Urinary bladder (tissue), 4 donors: ENCODE results near the gene MTHFD2. TPM values are rescaled to one million over a fixed set of nuclear protein-coding genes. Genes with fewer than 3 reads are reported as not detected.
"Not testable (repeated sequence)": the region's sequence is repeated elsewhere in the genome, so short reads cannot be mapped to it uniquely, and the experiment has no call there.

Experiments
- DNase-seq: peaks from one replicate; pipeline ENCODE4 v3.0.0-alpha.2; 2015; ENCODE audit errors: extremely low spot score
- H3K27ac ChIP-seq: one replicate; pipeline ENCODE4 v1.5.1; 2013; ENCODE audit warnings: low read depth, mild to moderate bottlenecking, moderate library complexity
- H3K36me3 ChIP-seq: one replicate; pipeline ENCODE4 v1.6.1; 2013; ENCODE audit warnings: mild to moderate bottlenecking, moderate library complexity; ENCODE audit not compliant: insufficient read depth
- H3K4me1 ChIP-seq: one replicate; pipeline ENCODE4 v1.6.1; 2013; ENCODE audit warnings: mild to moderate bottlenecking, moderate library complexity; ENCODE audit not compliant: insufficient read depth
- H3K4me3 ChIP-seq: one replicate; pipeline ENCODE4 v1.5.1; 2013; ENCODE audit warnings: low read depth, low read length
- WGBS: extraction: QIAGEN DNeasy Blood & Tissue Kit; methylation state at CpG from one replicate; pipeline ENCODE4 v1.1.7; 2013; 5-methylcytosine and 5-hydroxymethylcytosine counted together
- polyA plus RNA-seq: library from polyadenylated mRNA; stranded (reverse); fragments of 200-250 nt; gene quantifications from one replicate; pipeline ENCODE4 v1.2.3, GENCODE V29; 2013
- total RNA-seq: library from RNA; depleted of rRNA; stranded (reverse); fragments of >200 nt; gene quantifications from one replicate; pipeline ENCODE4 v1.2.3, GENCODE V29; 2014
- donor health status: healthy with polysubstance abuse.
- donor health status: healthy.

Gene MTHFD2
- total and polyA plus RNA-seq, 2 donors = 58.3 to 71.6 TPM

- no peak overlapping the region for H3K27ac ChIP-seq
- H3K36me3 ChIP-seq = peaks cover 3% of the 10 kb centered on the region
- peaks cover 2% of the 10 kb centered on the region for H3K4me1 ChIP-seq
- 82% methylated on average over 5 of the region's 5 CpGs for WGBS
- no peak overlapping the region for H3K4me3 ChIP-seq
- no peak for DNase-seq
Observed at GRCh38 chr2:74205113-74205512, 6.7 kb downstream of the MTHFD2 start.

DNA sequence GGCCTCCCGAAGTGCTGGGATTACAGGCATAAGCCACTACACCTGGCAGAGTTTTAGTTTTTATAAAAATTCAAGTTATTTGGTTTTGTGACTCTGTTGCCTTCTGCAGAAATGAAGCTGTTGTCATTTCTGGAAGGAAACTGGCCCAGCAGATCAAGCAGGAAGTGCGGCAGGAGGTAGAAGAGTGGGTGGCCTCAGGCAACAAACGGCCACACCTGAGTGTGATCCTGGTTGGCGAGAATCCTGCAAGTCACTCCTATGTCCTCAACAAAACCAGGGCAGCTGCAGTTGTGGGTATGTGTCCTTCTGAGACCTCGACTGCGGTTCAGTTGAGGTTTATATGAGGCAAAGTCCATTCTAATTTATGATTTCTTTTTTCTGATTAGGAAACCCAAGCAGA, 7.2 kb downstream of the MTHFD2 start:
- 74% methylated on average over 6 of the region's 6 CpGs for WGBS
- H3K4me3 ChIP-seq = no peak overlapping the region
- H3K36me3 ChIP-seq = peaks cover 3% of the 10 kb centered on the region
- no peak overlapping the region for H3K27ac ChIP-seq
- DNase-seq = no peak
- H3K4me1 ChIP-seq = peaks cover 2% of the 10 kb centered on the region

DNA sequence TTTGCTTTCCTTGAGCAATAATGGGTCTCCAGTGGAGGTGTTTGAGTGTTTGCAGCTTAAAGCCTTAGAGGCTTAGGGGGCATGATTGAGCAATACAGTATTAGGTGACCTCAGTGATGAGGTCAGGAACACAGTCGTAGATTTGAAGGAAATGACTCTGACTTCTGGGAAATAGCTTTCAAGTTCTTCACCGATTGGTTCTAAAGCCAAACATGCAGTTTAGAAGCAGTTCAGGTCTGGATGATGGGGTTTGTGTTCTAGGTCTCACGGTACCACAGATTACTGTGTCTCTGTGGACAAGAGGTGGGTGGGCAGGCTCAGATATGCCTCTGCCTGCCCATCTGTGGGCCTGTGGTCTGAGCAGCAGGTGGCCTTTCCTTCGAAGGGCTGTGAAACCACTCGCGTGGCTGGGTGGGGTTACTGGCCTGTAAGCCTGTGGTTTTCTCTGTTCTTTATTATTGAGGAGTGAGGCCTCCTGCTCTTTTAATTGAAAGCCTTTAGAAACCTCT, 7.8 kb downstream of the MTHFD2 start:
- no peak for DNase-seq
- 50% methylated on average over 6 of the region's 6 CpGs for WGBS
- H3K4me1 ChIP-seq = peaks cover 2% of the 10 kb centered on the region

DNA sequence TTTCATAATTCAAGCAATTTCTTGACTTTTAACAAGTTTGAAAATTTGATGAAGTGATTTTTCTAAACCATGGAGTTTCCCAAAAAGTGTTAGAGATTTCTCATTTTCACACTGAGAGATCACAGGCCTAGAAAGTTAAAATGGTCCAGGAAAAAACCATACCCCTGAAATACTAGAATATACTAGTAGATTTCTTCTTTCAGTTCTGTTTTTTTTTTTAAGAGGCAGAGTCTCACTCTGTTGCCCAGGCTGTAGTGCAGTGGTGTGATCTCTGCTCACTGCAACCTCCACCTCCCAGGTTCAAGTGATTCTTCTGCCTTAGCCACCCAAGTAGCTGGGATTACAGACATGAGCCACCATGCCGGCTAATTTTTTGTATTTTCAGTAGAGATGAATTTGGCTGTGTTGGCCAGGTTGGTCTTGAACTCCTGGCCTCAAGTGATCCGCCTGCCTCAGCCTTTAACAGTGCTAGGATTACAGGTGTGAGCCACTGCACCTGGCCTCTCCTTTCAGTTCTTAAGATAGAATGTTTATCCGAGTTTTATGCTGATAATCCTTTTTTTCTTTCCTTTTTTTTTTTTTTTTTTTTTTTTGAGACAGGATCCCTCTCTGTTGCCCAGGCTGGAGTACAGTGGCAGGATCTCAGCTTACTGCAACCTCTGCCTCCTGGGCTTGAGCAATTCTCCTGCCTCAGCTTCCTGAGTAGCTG, 14.4 kb downstream of the MTHFD2 start:
- Histone ChIP-seq H3K36me3 (peaks cover 5% of the 10 kb centered on the region), H3K27ac (no peak overlapping the region), H3K4me3 (no peak overlapping the region), H3K4me1 (no peaks in the 10 kb centered on the region)
- no peak for DNase-seq
- WGBS = 85% methylated on average over 3 of the region's 3 CpGs

More for the DNA sequence above, 7.8 kb downstream of the MTHFD2 start:
- no peak overlapping the region for H3K27ac ChIP-seq
- H3K4me3 ChIP-seq = no peak overlapping the region
- H3K36me3 ChIP-seq = peaks cover 3% of the 10 kb centered on the region

- 90% methylated on average over 6 of the region's 6 CpGs for WGBS
- not testable (repeated sequence) for H3K4me3 ChIP-seq, DNase-seq, H3K27ac ChIP-seq, H3K4me1 ChIP-seq, H3K36me3 ChIP-seq
Observed at GRCh38 chr2:74215771-74216170, 17.4 kb downstream of the MTHFD2 start.

GRCh38 chr2:74216642-74217041, 18.2 kb downstream of the MTHFD2 start:
- Histone ChIP-seq H3K4me3 (no peak overlapping the region), H3K4me1 (no peaks in the 10 kb centered on the region), H3K36me3 (peaks cover 2% of the 10 kb centered on the region), H3K27ac (no peak overlapping the region)
- DNase-seq = no peak
- 88% methylated on average over 2 of the region's 2 CpGs for WGBS

DNA sequence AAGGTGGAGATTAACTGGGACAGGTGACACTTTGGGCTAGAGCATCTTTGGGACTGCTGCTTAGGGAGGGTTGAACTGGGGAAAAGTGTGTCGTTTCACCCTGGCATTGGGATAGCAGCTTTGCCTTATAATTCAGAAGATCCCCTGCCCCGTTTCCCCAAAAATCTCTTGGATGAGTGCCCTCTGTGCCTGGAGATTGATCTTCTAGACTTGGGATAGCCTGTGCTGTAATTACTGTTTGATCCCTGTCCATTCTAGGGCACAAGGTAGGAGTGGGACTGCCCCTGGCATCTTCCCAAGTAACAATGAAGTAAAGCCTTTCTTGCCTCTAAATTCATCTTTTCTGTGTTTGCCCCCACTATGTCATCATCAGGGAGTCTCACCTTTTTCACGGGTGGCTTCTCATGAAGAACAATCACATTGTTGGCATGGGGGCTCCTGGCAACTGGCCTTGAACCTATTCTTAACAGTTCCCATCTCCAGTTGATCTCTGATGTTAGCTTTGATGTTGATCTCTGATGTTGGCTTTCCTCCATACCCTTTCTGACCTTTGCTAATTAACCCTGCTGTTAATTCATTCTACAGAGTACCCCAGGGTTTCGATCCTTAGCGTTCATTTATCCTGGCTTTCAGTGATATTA, 21.6 kb downstream of the MTHFD2 start:
- Histone ChIP-seq H3K4me1 (no peaks in the 10 kb centered on the region), H3K36me3 (no peaks in the 10 kb centered on the region), H3K4me3 (no peak overlapping the region), H3K27ac (no peak overlapping the region)
- WGBS = 96% methylated on average over 5 of the region's 5 CpGs
- no peak for DNase-seq

GRCh38 chr2:74221091-74221490, 22.7 kb downstream of the MTHFD2 start:
- H3K36me3 ChIP-seq = no peaks in the 10 kb centered on the region
- DNase-seq = no peak
- WGBS = 96% methylated on average over 6 of the region's 6 CpGs
- H3K4me3 ChIP-seq = no peak overlapping the region
- no peaks in the 10 kb centered on the region for H3K4me1 ChIP-seq
- no peak overlapping the region for H3K27ac ChIP-seq

DNA sequence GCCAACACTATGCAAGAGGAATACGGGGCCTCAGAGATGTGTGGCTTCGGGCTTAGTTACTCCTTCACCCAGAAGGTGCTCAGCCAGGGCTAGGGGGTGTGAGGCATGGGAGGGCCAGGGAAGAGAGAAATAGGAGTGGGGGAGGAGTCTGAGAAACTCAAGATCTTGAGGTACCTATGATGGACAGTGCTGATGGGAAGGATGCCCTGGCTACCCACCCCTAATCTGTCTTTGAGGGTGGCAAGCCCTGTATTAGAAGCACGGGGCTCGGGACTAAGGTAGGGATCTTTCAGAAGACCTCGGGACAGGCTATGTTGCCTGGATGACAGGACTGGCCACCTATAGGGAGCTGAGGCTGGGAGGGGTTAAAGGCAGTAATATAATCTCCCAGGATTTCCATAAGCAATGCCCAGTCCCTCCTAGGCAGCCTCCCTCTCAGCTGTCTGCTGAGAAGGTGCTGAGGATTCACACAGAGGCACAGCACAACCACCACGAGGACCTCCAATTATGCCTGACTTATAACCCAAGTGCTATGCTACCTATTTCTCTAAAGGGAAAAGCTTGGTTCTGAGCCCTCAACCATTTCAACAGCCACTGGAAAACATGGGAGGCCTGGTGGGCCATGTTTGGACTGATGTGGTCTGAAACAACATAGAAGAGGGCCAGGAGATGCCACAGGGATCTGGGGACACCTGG, 23.3 kb downstream of the MTHFD2 start:
- no peak overlapping the region for H3K4me3 ChIP-seq
- no peaks in the 10 kb centered on the region for H3K36me3 ChIP-seq
- DNase-seq = no peak
- no peaks in the 10 kb centered on the region for H3K4me1 ChIP-seq
- no peak overlapping the region for H3K27ac ChIP-seq
- 90% methylated on average over 6 of the region's 6 CpGs for WGBS

DNA sequence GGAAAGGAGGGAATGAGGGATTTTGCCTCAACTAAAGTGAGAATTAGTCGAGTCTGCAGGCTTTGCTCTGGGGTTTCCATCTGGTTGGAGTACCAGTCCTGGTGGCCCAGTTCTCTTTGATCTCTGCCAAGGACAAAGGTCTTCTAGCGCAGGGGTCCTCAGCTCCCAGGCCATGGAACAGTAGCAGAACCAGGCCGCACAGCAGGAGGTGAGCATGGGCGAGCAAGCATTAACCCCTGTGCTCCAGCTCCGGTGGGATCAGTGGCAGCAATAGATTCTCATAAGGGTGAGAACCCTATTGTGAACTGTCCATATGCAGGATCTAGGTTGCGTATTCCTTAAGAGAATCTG, 23.9 kb downstream of the MTHFD2 start:
- Histone ChIP-seq H3K36me3 (no peaks in the 10 kb centered on the region), H3K4me3 (no peak overlapping the region), H3K4me1 (no peaks in the 10 kb centered on the region), H3K27ac (no peak overlapping the region)
- no peak for DNase-seq
- WGBS = 90% methylated on average over 6 of the region's 6 CpGs

- no peak overlapping the region for H3K4me3 ChIP-seq
- no peak overlapping the region for H3K27ac ChIP-seq
- WGBS = 93% methylated on average over 8 of the region's 8 CpGs
- DNase-seq = no peak
- no peaks in the 10 kb centered on the region for H3K4me1 ChIP-seq
- no peaks in the 10 kb centered on the region for H3K36me3 ChIP-seq
Observed at GRCh38 chr2:74223941-74224770, 25.7 kb downstream of the MTHFD2 start.

DNA sequence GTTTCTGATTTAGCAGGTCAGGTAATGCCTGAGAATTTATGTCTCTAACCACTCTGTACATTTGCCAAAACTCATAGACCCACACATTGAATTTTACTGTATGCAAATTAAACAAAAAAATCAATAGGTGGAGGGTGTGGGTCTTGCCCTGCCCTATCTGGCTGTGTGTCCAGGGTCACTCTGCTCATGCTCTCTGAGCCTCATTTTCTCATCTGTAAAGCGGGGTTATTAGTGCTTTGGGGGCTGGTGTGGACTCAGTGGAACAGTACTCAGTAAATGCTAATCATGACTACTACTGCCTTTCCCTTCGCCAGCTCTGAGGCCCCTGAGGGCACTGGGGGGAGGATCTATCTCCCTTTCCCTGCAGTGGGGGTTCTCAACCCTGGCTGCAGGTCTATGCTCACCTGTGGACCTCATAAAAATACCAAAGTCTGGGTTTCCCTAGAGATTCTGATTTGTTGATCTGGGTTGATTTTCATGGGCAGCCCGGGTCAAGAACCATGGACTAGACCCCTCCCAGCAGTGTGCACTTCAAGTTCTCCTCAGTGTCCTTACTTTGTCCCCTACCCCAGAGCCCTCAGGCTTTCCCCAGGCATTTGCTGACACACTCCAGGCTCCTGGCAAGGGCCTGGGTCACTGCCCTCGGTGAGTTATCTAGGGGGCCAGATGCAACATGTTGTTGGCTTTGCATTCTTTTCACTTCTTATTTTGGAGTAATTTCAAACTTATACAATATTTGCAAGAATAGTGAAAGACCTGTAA, 27.5 kb downstream of the MTHFD2 start:
- no peak for DNase-seq
- Histone ChIP-seq H3K4me1 (no peaks in the 10 kb centered on the region), H3K36me3 (no peaks in the 10 kb centered on the region), H3K4me3 (no peak overlapping the region), H3K27ac (no peak overlapping the region)
- 69% methylated on average over 4 of the region's 4 CpGs for WGBS
